GM12878 (cell line): ENCODE results near the gene ABHD3. TPM values are rescaled to one million over a fixed set of nuclear protein-coding genes. Genes with fewer than 3 reads are reported as not detected.

Experiments
- ATAC-seq: fragments of 200-7000 bp; cut with Tn5 transposase; 3 replicates; pipeline ENCODE4 v1.9.1; 2020; ENCODE audit warnings: mild to moderate bottlenecking, moderate library complexity
- BruUV-seq: library from RNA; stranded (reverse); fragments of 400-500 nt; replicated peaks from 2 replicates; lab custom pipeline; 2021; lab: Mats Ljungman, UMichigan
- CTCF ChIA-PET: fragments of 300-600 bp; sonication (Branson Sonifier 250); formaldehyde crosslinking; extraction: SDS; loops from one replicate; lab custom pipeline; 2021; ENCODE audit warnings: inconsistent platforms; lab: Yijun Ruan, JAX
- POLR2A ChIA-PET: fragments of 350-600 bp; formaldehyde crosslinking; extraction: SDS; loops from one replicate; lab custom pipeline; 2021; ENCODE audit warnings: inconsistent platforms; lab: Charles Lee
- RAD21 ChIA-PET: fragments of 300-600 bp; sonication (Branson Sonifier 250); formaldehyde crosslinking; loops from one replicate; lab custom pipeline; 2023; ENCODE audit warnings: antibody characterized with exemption; ENCODE audit not compliant: unreplicated experiment; lab: Charles Lee
- SMC1A ChIA-PET: fragments of 300-600 bp; sonication (Branson Sonifier 250); formaldehyde crosslinking; loops from one replicate; lab custom pipeline; 2023; ENCODE audit not compliant: unreplicated experiment, uncharacterized antibody; lab: Charles Lee
- DNase-seq: peaks from one replicate; pipeline ENCODE4 v3.0.0-alpha.2; 2011; ENCODE audit warnings: low read depth, low spot score
- FAIRE-seq: peaks from 3 replicates; lab custom pipeline; 2011; peaks lifted over from hg19 to GRCh38; lab: Jason Lieb, UNC
- H2AFZ ChIP-seq: 2 replicates; pipeline ENCODE4 v1.6.0; 2011; ENCODE audit warnings: low read depth, low read length, control low read depth; ENCODE audit not compliant: control insufficient read depth
- H3K27ac ChIP-seq: 2 replicates; pipeline ENCODE4 v1.5.1; 2011; ENCODE audit warnings: control low read depth; ENCODE audit not compliant: control insufficient read depth, insufficient read depth
- H3K27me3 ChIP-seq, 2 experiments: replicated peaks in 1 of 2; 2 replicates each; pipeline versions ENCODE4 v1.6.0 to v1.6.1; 2011; ENCODE audit warnings: low read length in 1 of 2; ENCODE audit not compliant: control insufficient read depth in 2 of 2, insufficient read depth in 2 of 2
- H3K36me3 ChIP-seq, 2 experiments: 2 replicates each; pipeline ENCODE4 v1.5.1; 2011; ENCODE audit warnings: low read length in 1 of 2; ENCODE audit not compliant: control insufficient read depth in 2 of 2, insufficient read depth in 2 of 2
- H3K4me1 ChIP-seq: 2 replicates; pipeline ENCODE4 v1.6.1; 2011; ENCODE audit warnings: mild to moderate bottlenecking, low read length, moderate library complexity, mixed read lengths; ENCODE audit not compliant: control insufficient read depth, insufficient read depth
- H3K4me2 ChIP-seq: 2 replicates; pipeline ENCODE4 v1.6.0; 2011; ENCODE audit warnings: control low read depth; ENCODE audit not compliant: control insufficient read depth, insufficient read depth
- H3K4me3 ChIP-seq: fragments of 200-600 bp; sonication (generic); 2 replicates; pipeline ENCODE4 v1.5.1; 2016
- H3K79me2 ChIP-seq: 2 replicates; pipeline ENCODE4 v1.6.0; 2011; ENCODE audit warnings: low read length; ENCODE audit not compliant: control insufficient read depth, insufficient read depth
- H3K9ac ChIP-seq: 2 replicates; pipeline ENCODE4 v1.8.0; 2011; ENCODE audit warnings: low read length, control low read depth, mixed read lengths; ENCODE audit not compliant: control insufficient read depth, insufficient read depth
- H3K9me3 ChIP-seq: replicated peaks from 3 replicates; pipeline ENCODE4 v1.5.1; 2011; ENCODE audit warnings: mild to moderate bottlenecking, low read length; ENCODE audit not compliant: control insufficient read depth, insufficient read depth
- H4K20me1 ChIP-seq: 2 replicates; pipeline ENCODE4 v1.6.0; 2011; ENCODE audit not compliant: control insufficient read depth, insufficient read depth
- E2F8 ChIP-seq: fragments of 450-650 bp; IDR thresholded peaks from 2 replicates; pipeline ENCODE4 v1.6.1; 2018; ENCODE audit warnings: mild to moderate bottlenecking, low read depth, moderate library complexity; ENCODE audit not compliant: partially characterized antibody
- E4F1 ChIP-seq: fragments of 450-650 bp; IDR thresholded peaks from 2 replicates; pipeline ENCODE4 v1.6.1; 2018; ENCODE audit warnings: borderline replicate concordance, mild to moderate bottlenecking; ENCODE audit not compliant: partially characterized antibody
- FOXK2 ChIP-seq: fragments of 450-650 bp; IDR thresholded peaks from 2 replicates; pipeline ENCODE4 v1.6.1; 2017; ENCODE audit warnings: mild to moderate bottlenecking, moderate library complexity
- FOXM1 ChIP-seq: IDR thresholded peaks from 2 replicates; pipeline ENCODE4 v1.6.1; 2012; ENCODE audit warnings: low read depth, mild to moderate bottlenecking, inconsistent platforms, low read length, moderate library complexity
- IRF5 ChIP-seq: fragments of 450-650 bp; IDR thresholded peaks from 2 replicates; pipeline ENCODE4 v1.6.1; 2017; ENCODE audit warnings: borderline replicate concordance
- JUND ChIP-seq: IDR thresholded peaks from 2 replicates; pipeline ENCODE4 v1.6.1; 2012; ENCODE audit warnings: low read depth, mild to moderate bottlenecking, low read length, improper control_type of control experiment, moderate library complexity
- MEF2A ChIP-seq: IDR thresholded peaks from 2 replicates; pipeline ENCODE4 v1.6.1; 2011; ENCODE audit warnings: low read depth, mild to moderate bottlenecking, low read length, moderate library complexity; ENCODE audit not compliant: insufficient read depth
- MLLT1 ChIP-seq: fragments of 450-650 bp; IDR thresholded peaks from 2 replicates; pipeline ENCODE4 v1.6.1; 2016; ENCODE audit warnings: mild to moderate bottlenecking
- NFIC ChIP-seq: IDR thresholded peaks from 2 replicates; pipeline ENCODE4 v1.6.1; 2012; ENCODE audit warnings: low read depth, mild to moderate bottlenecking, inconsistent platforms, low read length, moderate library complexity
- SREBF1 ChIP-seq: IDR thresholded peaks from 2 replicates; pipeline ENCODE4 v1.6.1; 2012; ENCODE audit warnings: mild to moderate bottlenecking, low read length
- SRF ChIP-seq, 2 experiments: IDR thresholded peaks; 2 replicates each; pipeline ENCODE4 v1.6.1; 2011; ENCODE audit warnings: low read depth in 2 of 2, low read length in 2 of 2, mild to moderate bottlenecking in 1 of 2, moderate library complexity in 1 of 2
- SUPT20H ChIP-seq: IDR thresholded peaks from 2 replicates; pipeline ENCODE4 v1.6.1; 2011; ENCODE audit warnings: low read depth, mild to moderate bottlenecking, low read length, moderate library complexity, borderline replicate concordance; ENCODE audit not compliant: control insufficient read depth
- TARDBP ChIP-seq: IDR thresholded peaks from 2 replicates; pipeline ENCODE4 v1.6.1; 2016; ENCODE audit warnings: borderline replicate concordance
- WGBS: methylation state at CpG from one replicate; pipeline ENCODE4 v1.1.6; 2016; ENCODE audit warnings: low lambda C conversion rate; ENCODE audit not compliant: insufficient replicate concordance, insufficient coverage; ENCODE audit errors: missing lambda C conversion rate; 5-methylcytosine and 5-hydroxymethylcytosine counted together
- in situ Hi-C: fragments of 300-500 bp; cut with MboI; formaldehyde crosslinking; loops from 9 replicates; pipeline ENCODE4 v1.14.3; 2018; ENCODE audit warnings: mixed read lengths
- intact Hi-C: fragments of 100-400 bp; cut with micrococcal nuclease; formaldehyde crosslinking; loops from one replicate; pipeline ENCODE4 v1.14.2; 2022; ENCODE audit not compliant: unreplicated experiment
- polyA plus RNA-seq, 11 experiments: library from polyadenylated mRNA; depleted of rRNA in 4 of 11; unstranded in 6 of 11; stranded (reverse) in 5 of 11; fragments of >200 nt; fragmentation: Nextera tagmentation in 4 of 11; fragmentation: Illumina TruSeq in 1 of 11; extraction: Ambion mirVana in 4 of 11; extraction: Trizol in 1 of 11; gene quantifications; 1 replicate in 1 of 11; 2 replicates in 10 of 11; pipeline versions ENCODE4 v1.2.1 to v1.2.3, GENCODE V29; 2011 to 2016; ENCODE audit warnings: inconsistent platforms in 2 of 11, missing spikeins in 2 of 11, low read depth in 1 of 11
- total RNA-seq, 4 experiments: library from RNA; depleted of rRNA in 3 of 4; stranded (reverse); fragments of >200 nt in 3 of 4; fragmentation: Illumina TruSeq in 1 of 4; extraction: Trizol in 1 of 4; gene quantifications; 2 replicates each; pipeline versions ENCODE4 v1.2.1 to v1.2.3, GENCODE V29; 2013 to 2021

ABHD3 gene
- total and polyA plus RNA-seq, 10 of the 15 experiments (the other 5 are each of a cell fraction or from before 2014, with no cell fraction given): 4.9 to 49.8 (median 18.3) TPM

- TF ChIP-seq E2F8 (no peak), MEF2A (no peak), TARDBP (no peak)
These were observed 1.9 kb upstream of the ABHD3 start (continued) for GRCh38 chr18:21706386-21706865.

- POLR2A ChIA-PET: interaction anchor here (1.5 to 1.9 kb wide), 2 partner anchors 21 to 37 kb away, joined by 4 to 7 read pairs; partner anchors contain the start of gene MIB1
- Histone ChIP-seq H4K20me1 (no peaks in the 10 kb centered on the region), H3K4me2 (peak overlapping the region; percentile 91), H3K36me3 (0 out of 4 replicates have a peak, but pooled peaks cover 0 to 3% of the 10 kb centered on the region in 2 experiments), H3K27ac (peak overlapping the region; percentile 83), H3K79me2 (peaks cover 14% of the 10 kb centered on the region), H3K9ac (peak overlapping the region; percentile 87), H3K27me3 (no peaks in the 10 kb centered on the region), H3K4me1 (no peaks in the 10 kb centered on the region), H3K9me3 (no peaks in the 10 kb centered on the region; the same call in 2 of the 3 replicates), H3K4me3 (peak overlapping the region; percentile 76), H2AFZ (peak overlapping the region; percentile 93)
- TSS peak; percentile 63 for BruUV-seq
- ATAC-seq: peak; percentile 10
- under 1% methylated on average over 17 of the region's 17 CpGs for WGBS
- in situ Hi-C loops: no loop called here
- CTCF ChIA-PET: interaction anchor here (1.0 to 2.6 kb wide), 5 partner anchors 10 to 103 kb away, joined by 3 to 9 read pairs (median 5); partner anchors contain the start of genes ESCO1 and SNRPD1
- no peak for FAIRE-seq
- RAD21 ChIA-PET: interaction anchor here (1.0 to 2.9 kb wide), 5 partner anchors 17 to 965 kb away, joined by 3 to 12 read pairs (median 8); partner anchors contain the start of gene MIB1
- intact Hi-C loops: no loop called here
- peak; percentile 17 for DNase-seq
- SMC1A ChIA-PET: interaction anchor here (1.3 to 1.6 kb wide), 3 partner anchors 18 to 39 kb away, joined by 4 to 5 read pairs (median 5); partner anchors contain the start of gene MIB1
- TF ChIP-seq MLLT1 (no peak), SUPT20H (no peak), JUND (no peak), SRF (IDR thresholded peaks at IDR 0.05; ENCODE audit: low read depth in 2 of 2, low read length in 2 of 2) (no peak), IRF5 (no peak), E4F1 (no peak), FOXK2 (no peak), SREBF1 (no peak), FOXM1 (peak; percentile 16; the same call in 1 of the 2 replicates), NFIC (no peak)
These were observed 1.2 kb downstream of the ABHD3 start for GRCh38 chr18:21703241-21703820.
